ENCODE data around the gene PEX5L. TPM values are rescaled to one million over a fixed set of nuclear protein-coding genes. Genes with fewer than 3 reads are reported as not detected.
"Not testable (repeated sequence)": the region's sequence is repeated elsewhere in the genome, so short reads cannot be mapped to it uniquely, and the experiment has no call there.

PEX5L gene
- total and polyA plus RNA-seq, 12 donors: 0.01 to 0.94 (median 0.36) TPM; not detected in 3

DNA sequence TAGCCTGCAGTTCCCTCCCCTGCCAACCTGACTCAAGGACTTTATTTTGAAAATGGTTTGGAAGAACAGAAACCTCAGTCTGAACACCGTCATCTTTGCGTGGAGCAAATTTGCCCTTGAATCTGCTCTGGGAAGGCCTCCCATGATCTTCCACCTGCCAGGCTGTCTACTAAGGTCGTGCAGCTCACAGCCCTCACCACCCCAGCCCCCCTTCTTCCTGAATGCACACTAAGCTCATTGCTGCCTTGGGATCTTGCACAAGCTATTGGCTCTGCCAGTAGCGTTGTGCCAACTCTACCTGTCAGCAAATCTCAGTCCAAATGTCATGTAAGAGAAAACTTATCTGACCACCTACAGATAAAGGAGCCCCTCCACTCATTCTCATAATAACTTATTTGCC, 242.4 kb downstream of the PEX5L start:
- peak in 7 of 8 donors; percentile 52 to 93 (median 59) for ATAC-seq
- peaks cover 0 to 5% (median 0%) of the 10 kb centered on the region in 9 donors for H3K4me1 ChIP-seq
- no peaks in the 10 kb centered on the region for H3K9me3 ChIP-seq
- 43 to 44% methylated on average over 4 of the region's 4 CpGs for WGBS, 2 donors
- TF ChIP-seq, protein P1, sequence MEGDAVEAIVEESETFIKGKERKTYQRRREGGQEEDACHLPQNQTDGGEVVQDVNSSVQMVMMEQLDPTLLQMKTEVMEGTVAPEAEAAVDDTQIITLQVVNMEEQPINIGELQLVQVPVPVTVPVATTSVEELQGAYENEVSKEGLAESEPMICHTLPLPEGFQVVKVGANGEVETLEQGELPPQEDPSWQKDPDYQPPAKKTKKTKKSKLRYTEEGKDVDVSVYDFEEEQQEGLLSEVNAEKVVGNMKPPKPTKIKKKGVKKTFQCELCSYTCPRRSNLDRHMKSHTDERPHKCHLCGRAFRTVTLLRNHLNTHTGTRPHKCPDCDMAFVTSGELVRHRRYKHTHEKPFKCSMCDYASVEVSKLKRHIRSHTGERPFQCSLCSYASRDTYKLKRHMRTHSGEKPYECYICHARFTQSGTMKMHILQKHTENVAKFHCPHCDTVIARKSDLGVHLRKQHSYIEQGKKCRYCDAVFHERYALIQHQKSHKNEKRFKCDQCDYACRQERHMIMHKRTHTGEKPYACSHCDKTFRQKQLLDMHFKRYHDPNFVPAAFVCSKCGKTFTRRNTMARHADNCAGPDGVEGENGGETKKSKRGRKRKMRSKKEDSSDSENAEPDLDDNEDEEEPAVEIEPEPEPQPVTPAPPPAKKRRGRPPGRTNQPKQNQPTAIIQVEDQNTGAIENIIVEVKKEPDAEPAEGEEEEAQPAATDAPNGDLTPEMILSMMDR (IDR thresholded peaks at IDR 0.05): no peak
- peaks cover 0 to 7% (median 0%) of the 10 kb centered on the region in 9 donors for H3K36me3 ChIP-seq
- H3K27me3 ChIP-seq: no peaks in the 10 kb centered on the region
- DNase-seq: peak in 1 of 2 donors; percentile 14
- intact Hi-C loops (cut with DNase I): no loop called here
- H3K27ac ChIP-seq: no peak overlapping the region
- H3K4me3 ChIP-seq: no peak overlapping the region

DNA sequence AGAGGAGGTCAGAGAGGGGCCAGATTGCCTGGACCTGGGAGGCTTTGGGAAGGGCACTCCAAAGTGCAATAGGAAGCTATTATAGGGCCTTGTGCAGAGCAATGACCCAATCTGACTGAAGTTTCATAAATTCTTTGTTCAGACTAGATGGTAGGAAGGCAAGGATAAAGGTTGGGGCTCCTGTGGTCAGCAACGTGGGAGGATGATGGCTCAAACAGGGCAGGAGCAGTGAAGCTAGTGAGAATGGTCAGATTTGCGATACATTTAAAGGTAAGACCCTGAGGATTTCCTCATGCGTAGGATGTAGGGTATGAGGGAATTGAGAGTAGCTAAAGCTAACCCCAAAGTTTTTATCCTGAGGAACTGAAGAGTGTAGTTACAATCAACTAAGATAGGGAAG, 244.9 kb downstream of the PEX5L start:
- no peak overlapping the region for H3K27ac ChIP-seq
- H3K9me3 ChIP-seq: no peaks in the 10 kb centered on the region
- peaks cover 0 to 5% (median 0%) of the 10 kb centered on the region in 9 donors for H3K4me1 ChIP-seq
- peaks cover 0 to 19% (median 0%) of the 10 kb centered on the region in 9 donors for H3K36me3 ChIP-seq
- ATAC-seq (no peak), DNase-seq (no peak)
- H3K27me3 ChIP-seq: no peaks in the 10 kb centered on the region
- H3K4me3 ChIP-seq: no peak overlapping the region
- intact Hi-C loops (cut with DNase I): loop anchor here in 1 of 10 donors (2.0 kb wide), 1 partner anchor 47 kb away; no protein-coding TSS in a partner anchor
- TF ChIP-seq, protein P1 (IDR thresholded peaks at IDR 0.05): no peak
- 94 to 95% methylated on average over 3 of the region's 3 CpGs for WGBS, 2 donors

GRCh38 chr3:179788996-179789395, 247.7 kb downstream of the PEX5L start:
- ATAC-seq (no peak), DNase-seq (no peak)
- H3K27me3 ChIP-seq: no peaks in the 10 kb centered on the region
- 96 to 98% methylated on average over 1 of the region's 1 CpG for WGBS, 2 donors
- H3K27ac ChIP-seq: no peak overlapping the region
- no peak overlapping the region for H3K4me3 ChIP-seq
- peaks cover 0 to 4% (median 0%) of the 10 kb centered on the region in 9 donors for H3K4me1 ChIP-seq
- TF ChIP-seq, protein P1 (IDR thresholded peaks at IDR 0.05): no peak
- peaks cover 0 to 40% (median 0%) of the 10 kb centered on the region in 9 donors for H3K36me3 ChIP-seq
- H3K9me3 ChIP-seq: no peaks in the 10 kb centered on the region
- intact Hi-C loops (cut with DNase I): no loop called here

DNA sequence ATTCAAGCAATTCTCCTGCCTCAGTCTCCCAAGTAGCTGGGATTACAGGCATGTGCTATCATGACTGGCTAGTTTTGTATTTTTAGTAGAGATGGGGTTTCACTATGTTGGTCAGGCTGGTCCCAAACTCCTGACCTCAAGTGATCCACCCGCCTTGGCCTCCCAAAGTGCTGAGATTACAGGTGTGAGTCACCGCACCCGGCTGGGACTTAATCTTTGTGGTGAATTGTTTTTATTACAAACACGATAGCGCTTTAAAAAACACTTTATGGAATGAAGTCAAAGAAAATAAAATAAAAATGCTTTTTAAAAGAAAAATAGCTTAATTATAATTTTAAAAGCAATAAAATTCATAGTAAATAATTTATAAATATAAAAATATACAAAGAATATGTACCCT, 253.9 kb downstream of the PEX5L start:
- H3K27me3 ChIP-seq; intact Hi-C loops (cut with DNase I); H3K27ac ChIP-seq; ATAC-seq; H3K9me3 ChIP-seq; H3K4me1 ChIP-seq; DNase-seq; H3K4me3 ChIP-seq: not testable (repeated sequence)
- 97 to 98% methylated on average over 5 of the region's 5 CpGs for WGBS, 2 donors
- peaks cover 0 to 77% (median 4%) of the 10 kb centered on the region in 9 donors for H3K36me3 ChIP-seq

GRCh38 chr3:179775416-179776122, 261.2 kb downstream of the PEX5L start:
- DNase-seq (no peak), ATAC-seq (peak in 2 of 8 donors; percentile 23 to 49)
- peaks cover 0 to 69% (median 5%) of the 10 kb centered on the region in 9 donors for H3K36me3 ChIP-seq
- intact Hi-C loops (cut with DNase I): no loop called here
- no peaks in the 10 kb centered on the region for H3K27me3 ChIP-seq
- H3K9me3 ChIP-seq: peaks cover 0 to 10% (median 0%) of the 10 kb centered on the region in 11 donors
- WGBS, 2 donors: 97% methylated on average over 28 of the region's 28 CpGs
- no peak overlapping the region for H3K4me3 ChIP-seq
- H3K4me1 ChIP-seq: no peaks in the 10 kb centered on the region
- H3K27ac ChIP-seq: no peak overlapping the region
- TF ChIP-seq, protein P1 (IDR thresholded peaks at IDR 0.05): no peak

Measured in heart right ventricle (tissue), 16 donors.